ENCODE results near the gene MIDN.

Gene MIDN

GRCh38 chr19:1220976-1221903 lies 27.1 kb upstream of the MIDN start:
- DNase-seq = no peak

GRCh38 chr19:1221904-1222255 lies 26.5 kb upstream of the MIDN start:
- DNase-seq = no peak

- DNase-seq = no peak
Observed at GRCh38 chr19:1222394-1222793, 26.0 kb upstream of the MIDN start.

GRCh38 chr19:1223018-1223855 lies 25.1 kb upstream of the MIDN start:
- DNase-seq = no peak

- no peak for DNase-seq
Observed at GRCh38 chr19:1224047-1224825, 24.1 kb upstream of the MIDN start.

- DNase-seq = no peak
Observed at GRCh38 chr19:1224847-1225246, 23.5 kb upstream of the MIDN start.

- DNase-seq = no peak
Observed at GRCh38 chr19:1225440-1226226, 22.8 kb upstream of the MIDN start.

- DNase-seq = no peak
Observed at GRCh38 chr19:1226227-1226518, 22.2 kb upstream of the MIDN start.

- DNase-seq = no peak
Observed at GRCh38 chr19:1226522-1227303, 21.7 kb upstream of the MIDN start.

GRCh38 chr19:1227304-1228054 lies 20.9 kb upstream of the MIDN start:
- no peak for DNase-seq

GRCh38 chr19:1228161-1228957 lies 20.0 kb upstream of the MIDN start:
- no peak for DNase-seq

- DNase-seq = no peak
Observed at GRCh38 chr19:1229056-1229923, 19.1 kb upstream of the MIDN start.

GRCh38 chr19:1229924-1230782 lies 18.2 kb upstream of the MIDN start:
- no peak for DNase-seq

GRCh38 chr19:1230783-1231489 lies 17.4 kb upstream of the MIDN start:
- no peak for DNase-seq

- DNase-seq = no peak
Observed at GRCh38 chr19:1231729-1232637, 16.4 kb upstream of the MIDN start.

GRCh38 chr19:1232652-1233072 lies 15.7 kb upstream of the MIDN start:
- no peak for DNase-seq
